Fibroblast of pulmonary artery (primary cell): Measurements from ENCODE around the gene GULP1.

ENCODE experiments used
- DNase-seq: peaks from one replicate; pipeline ENCODE4 v3.0.0-alpha.2; 2010; ENCODE audit warnings: low read depth
- H3K4me3 ChIP-seq: replicated peaks from 2 replicates; pipeline ENCODE4 v1.5.1; 2011; ENCODE audit warnings: low read depth, mild to moderate bottlenecking, control low read depth, low read length, moderate library complexity
- TF ChIP-seq, protein P1 (sequence below): IDR thresholded peaks from 2 replicates; pipeline ENCODE4 v1.5.1; 2011; ENCODE audit warnings: mild to moderate bottlenecking, control low read depth, low read length, inconsistent platforms; ENCODE audit errors: missing control alignments

Gene GULP1

DNA sequence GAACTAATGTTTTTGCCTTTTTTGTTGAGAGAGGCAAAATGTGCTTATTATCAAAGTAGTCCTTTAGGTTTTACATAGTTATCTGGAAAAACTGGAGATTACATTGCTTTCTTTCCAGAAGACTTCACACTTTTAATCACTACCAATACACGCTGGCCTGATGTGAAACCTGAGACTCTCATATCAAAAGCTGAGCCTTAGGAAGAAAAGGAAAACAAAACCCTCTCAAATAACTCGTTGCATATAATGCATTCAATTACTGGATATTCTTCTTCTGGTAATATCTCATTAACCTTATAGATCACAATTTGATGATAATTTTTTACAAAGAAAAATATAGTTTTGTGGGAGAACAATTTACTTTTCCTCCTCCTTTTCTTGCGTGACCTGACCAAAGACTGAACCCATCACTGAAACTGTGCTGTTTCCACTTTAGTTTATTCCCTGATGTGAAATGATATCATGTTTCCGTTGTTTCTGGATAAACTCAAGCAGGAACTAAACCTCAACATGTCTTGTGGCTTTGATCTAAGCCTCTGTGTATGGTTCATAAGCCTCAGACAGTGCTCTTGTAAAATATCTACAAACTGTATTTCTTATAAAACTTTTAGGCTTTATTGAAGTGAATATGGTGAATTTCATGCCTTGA lies 332.4 kb downstream of the GULP1 start:
- TF ChIP-seq, protein P1, sequence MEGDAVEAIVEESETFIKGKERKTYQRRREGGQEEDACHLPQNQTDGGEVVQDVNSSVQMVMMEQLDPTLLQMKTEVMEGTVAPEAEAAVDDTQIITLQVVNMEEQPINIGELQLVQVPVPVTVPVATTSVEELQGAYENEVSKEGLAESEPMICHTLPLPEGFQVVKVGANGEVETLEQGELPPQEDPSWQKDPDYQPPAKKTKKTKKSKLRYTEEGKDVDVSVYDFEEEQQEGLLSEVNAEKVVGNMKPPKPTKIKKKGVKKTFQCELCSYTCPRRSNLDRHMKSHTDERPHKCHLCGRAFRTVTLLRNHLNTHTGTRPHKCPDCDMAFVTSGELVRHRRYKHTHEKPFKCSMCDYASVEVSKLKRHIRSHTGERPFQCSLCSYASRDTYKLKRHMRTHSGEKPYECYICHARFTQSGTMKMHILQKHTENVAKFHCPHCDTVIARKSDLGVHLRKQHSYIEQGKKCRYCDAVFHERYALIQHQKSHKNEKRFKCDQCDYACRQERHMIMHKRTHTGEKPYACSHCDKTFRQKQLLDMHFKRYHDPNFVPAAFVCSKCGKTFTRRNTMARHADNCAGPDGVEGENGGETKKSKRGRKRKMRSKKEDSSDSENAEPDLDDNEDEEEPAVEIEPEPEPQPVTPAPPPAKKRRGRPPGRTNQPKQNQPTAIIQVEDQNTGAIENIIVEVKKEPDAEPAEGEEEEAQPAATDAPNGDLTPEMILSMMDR: no peak
- peak; percentile 60 for DNase-seq
- peak overlapping the region; percentile 11 for H3K4me3 ChIP-seq

GRCh38 chr2:188627471-188627870 lies 335.8 kb downstream of the GULP1 start:
- TF ChIP-seq, protein P1: no peak
- no peak for DNase-seq
- no peak overlapping the region for H3K4me3 ChIP-seq

DNA sequence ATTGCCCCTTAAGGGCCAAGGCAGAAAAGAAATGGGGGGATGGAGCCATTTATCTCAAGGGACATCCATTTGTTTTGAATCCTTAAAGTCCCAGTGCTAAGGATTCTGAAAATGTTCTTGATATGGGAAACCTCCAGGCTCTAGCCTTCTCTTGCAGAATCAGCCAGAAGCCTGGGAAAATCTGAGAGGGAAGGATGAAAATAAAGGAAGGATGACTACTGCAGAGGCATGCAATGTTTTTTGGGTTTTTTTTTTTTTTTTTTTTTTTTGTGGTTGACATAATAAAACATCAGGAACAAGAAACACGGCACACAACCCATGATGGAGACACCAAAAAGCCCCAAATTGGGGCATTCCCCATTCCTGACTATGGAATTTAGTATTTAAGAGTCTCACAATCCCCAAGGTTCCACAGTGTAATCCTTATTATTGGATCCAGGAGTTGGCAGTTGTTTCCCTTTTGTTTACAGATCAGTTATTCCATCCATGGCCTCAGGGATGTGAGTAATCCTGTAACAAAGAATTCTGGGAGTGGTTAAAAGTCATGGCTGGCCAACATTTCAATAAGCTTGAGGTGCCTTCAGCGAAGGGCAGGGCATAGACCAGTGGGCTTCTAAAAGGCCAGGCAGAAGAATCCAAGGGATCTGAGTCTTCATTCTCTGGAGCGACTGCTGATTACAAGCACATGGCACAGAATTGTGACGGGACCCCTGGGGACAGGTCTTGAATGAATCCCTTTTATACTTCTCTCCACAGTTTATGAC lies 337.5 kb downstream of the GULP1 start:
- peak; percentile 58 for DNase-seq
- H3K4me3 ChIP-seq: no peak overlapping the region
- TF ChIP-seq, protein P1: no peak

- TF ChIP-seq, protein P1: no peak
- DNase-seq: peak; percentile 82
- no peak overlapping the region for H3K4me3 ChIP-seq
Measured at GRCh38 chr2:188629753-188630527, 338.3 kb downstream of the GULP1 start.

GRCh38 chr2:188631037-188631809 lies 339.5 kb downstream of the GULP1 start:
- TF ChIP-seq, protein P1: no peak
- no peak overlapping the region for H3K4me3 ChIP-seq
- no peak for DNase-seq

DNA sequence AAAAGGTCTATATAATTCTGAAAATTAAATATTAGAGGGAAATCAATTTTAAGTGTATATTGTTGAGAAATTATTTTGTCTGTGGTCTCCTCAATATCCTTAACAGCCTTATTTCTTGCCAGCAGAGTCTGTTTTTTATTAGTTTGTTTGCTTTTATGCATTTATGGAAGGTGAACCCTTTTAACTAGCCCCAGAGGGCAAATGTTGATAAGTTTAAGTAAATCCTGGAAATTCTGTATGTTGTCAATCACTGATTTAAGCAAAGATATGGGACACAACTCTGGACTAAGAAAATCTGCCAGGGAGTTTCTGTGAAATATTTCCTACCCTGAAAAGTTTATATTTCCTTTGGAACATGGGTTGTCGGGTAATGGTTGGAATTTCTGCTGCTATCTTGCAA lies 343.0 kb downstream of the GULP1 start:
- no peak overlapping the region for H3K4me3 ChIP-seq
- TF ChIP-seq, protein P1: no peak
- DNase-seq: no peak
